NOMO-1 (cell line): ENCODE data around the gene ITGAX.

Source experiments
- DNase-seq, 2 experiments: peaks; one replicate each; lab custom pipeline; 2025; ENCODE audit not compliant: unreplicated experiment in 2 of 2; lab: John Stamatoyannopoulos, UW

The ITGAX gene

GRCh38 chr16:31347445-31347844 is 7.5 kb upstream of the ITGAX start:
- DNase-seq = peak in 1 of 2 experiments; percentile 27

- DNase-seq = peak in 1 of 2 experiments; percentile 76
Observed at GRCh38 chr16:31348579-31348978, 6.4 kb upstream of the ITGAX start.

- DNase-seq = peak in 1 of 2 experiments; percentile 28
Observed at GRCh38 chr16:31350275-31351005, 4.5 kb upstream of the ITGAX start.

DNA sequence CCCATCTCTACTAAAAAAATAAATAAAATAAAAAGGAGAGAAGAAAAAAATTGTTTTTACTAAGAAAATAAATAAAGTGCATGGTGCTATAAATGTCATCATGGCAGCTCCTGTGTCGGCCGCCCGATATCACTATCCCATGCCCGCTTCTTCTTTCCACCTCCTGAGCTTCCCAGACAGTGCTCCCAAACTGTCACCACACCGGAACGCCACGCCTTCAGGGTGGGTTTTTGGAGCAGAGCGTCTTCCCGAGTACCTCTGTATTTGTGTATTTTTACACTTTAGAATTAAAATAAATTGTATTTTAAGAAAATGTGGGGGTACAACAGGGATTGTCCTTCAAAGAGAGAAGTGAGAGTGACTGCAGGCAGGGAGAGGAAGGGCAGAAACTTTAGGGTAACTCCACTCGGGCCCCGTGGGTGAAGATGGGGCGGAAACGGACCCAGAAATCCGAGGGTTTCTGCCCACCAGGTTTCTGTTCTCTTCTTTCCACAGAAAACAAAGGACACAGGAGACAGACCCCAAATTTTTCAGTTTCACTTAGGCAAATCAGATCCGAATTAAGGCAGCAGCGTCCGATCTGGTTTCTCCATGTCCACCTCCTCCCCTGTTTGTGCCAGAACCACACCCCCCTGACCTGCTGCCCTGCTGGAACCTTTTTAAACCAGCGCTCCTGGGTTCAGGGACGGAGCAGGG is 3.6 kb upstream of the ITGAX start:
- peak in 1 of 2 experiments; percentile 26 for DNase-seq

DNA sequence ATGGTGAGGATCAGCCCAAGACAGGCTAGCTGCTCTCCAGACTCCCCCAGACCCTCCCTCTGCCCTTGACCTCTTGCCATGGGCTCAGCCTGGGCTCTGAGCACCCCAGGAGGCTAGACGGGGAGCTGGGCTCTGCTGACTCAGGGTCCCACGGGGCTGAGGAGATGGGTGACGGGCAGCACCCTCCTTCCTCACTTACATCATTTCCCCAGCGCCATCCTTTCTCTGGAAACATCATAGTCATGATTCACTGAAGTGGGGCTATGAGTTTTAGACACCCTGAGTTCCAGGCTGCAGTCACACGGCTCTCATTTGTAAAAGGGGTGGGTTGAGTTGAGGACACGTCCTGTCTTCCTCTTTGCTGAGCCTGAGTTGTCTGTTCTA is 3.0 kb upstream of the ITGAX start:
- peak in 1 of 2 experiments; percentile 66 for DNase-seq

DNA sequence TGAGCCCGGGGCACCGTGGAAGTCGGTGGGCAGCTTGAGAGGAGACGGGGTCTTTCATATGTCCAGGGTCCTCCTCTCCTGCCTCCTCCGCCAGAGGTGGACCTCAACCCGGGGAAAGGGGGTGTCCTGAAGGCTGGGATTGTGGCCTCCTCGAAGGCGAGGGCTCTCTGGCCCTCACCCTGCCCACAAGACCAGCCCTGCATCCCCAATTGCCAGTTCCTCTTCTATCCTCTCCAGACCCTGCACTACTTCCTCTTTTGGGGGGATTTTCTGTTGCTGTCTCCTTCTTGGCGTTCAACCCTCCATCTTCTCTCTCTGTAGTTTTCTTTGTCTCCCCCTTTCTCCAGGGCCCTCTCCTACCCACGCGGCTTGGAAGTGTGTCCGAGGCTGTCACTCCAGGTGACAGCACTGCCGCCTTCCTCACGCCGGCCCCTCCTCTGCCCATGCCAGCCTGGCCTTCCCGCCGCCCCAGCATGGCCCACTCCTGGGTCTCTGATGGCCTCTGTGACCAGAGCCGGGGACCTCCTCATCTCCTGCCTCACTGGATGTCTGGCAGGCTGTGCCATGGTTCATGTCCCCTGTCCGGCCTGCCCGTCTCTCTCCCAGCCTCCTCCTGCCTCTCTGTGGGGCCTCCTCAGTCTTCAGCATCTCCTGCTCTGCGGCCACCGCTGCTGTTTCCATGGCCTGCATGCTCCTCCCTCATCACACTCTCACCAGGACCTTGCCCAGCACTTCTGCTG is 2.4 kb upstream of the ITGAX start:
- peak; percentile 85 to 95 for DNase-seq

DNA sequence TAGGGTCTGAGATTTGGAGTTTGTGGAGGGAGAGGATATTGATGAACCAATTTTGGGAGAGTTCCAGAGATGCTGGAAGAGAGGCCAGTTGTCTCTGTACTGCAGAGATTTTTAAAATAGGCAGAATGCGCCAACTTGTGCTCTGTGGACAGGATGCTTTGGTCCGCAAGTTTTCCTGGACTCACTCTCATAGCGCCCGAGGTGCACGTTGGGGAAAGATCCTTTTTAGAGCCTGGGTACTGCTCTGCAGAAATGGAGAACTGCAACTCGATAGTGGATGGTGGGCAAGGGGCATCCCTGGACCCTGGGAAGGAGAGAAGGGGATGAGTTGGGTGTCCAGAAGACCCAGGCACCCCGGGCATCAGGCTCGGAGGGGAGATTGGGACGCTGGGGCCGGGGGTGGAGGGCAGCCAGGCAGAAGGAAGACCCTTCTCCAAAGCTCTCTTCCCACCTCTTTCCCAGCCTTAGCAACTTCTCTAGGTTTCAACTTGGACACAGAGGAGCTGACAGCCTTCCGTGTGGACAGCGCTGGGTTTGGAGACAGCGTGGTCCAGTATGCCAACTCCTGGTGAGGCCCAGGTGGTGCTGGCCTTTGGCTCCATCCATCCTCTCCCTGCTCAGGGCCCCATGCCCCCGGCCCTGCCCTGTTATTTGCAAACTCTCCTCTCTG is 590 bp downstream of the ITGAX start:
- DNase-seq = no peak

DNA sequence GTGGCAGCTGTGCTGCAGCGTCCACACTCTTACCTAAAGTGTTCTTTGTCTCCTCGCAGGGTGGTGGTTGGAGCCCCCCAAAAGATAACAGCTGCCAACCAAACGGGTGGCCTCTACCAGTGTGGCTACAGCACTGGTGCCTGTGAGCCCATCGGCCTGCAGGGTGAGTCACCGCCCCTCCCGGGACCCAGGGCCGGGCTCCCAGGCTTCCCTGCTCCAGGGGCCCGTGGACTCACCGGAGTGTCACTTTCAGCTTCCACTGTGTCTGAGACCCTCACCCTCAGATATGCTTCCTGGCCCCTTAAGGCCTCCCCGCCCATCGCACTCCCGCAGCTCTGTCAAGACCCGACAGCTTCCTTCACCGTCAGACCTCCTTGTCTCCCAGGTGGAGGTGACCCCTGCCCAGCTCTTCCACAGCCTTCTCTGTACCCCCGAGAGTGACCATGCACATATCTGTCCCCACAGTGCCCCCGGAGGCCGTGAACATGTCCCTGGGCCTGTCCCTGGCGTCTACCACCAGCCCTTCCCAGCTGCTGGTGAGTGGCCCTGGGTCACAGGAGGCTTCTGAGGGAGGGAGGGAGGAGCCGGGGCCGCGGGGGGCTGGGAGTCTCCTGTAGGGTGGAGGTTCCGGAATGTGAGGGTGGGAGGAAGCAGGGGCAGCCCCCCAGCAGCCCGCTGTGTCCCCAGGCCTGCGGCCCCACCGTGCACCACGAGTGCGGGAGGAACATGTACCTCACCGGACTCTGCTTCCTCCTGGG is 1.8 kb downstream of the ITGAX start:
- no peak for DNase-seq

DNA sequence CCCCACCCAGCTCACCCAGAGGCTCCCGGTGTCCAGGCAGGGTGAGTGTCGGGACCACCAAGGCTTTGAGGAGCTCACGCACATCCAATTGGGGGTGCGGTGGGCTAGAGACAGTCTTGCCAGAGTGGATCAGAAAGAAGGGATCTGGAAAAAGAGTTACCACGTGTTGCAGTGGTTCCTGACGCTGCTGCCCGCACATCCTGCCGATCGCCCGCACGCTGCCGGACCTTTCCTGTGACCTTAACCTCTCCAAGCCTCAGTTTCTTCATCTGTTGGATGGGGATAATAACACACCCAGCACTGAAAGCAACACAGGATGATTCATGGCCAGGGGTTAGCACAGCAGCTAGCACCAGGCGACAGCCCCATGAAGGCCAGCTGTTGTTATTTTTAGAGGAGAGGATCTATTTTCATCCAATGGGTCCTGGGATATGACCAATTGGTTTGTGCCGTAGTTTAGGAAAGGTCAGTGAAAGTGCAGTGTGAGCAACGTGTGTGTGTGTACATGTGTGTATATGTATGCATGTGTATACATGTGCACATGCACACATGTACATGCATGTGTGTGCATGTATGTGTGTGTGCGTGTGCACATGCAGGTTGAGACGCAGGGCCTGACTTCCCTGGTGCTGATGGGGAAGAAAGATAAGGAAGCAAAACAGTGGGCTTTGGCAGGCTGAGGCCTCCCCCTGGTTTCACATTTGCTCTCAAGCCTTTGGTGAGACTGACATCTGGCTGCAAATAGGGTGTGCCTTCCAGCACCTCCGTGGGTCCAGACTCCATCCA is 2.5 kb downstream of the ITGAX start:
- DNase-seq = peak in 1 of 2 experiments; percentile 36

DNA sequence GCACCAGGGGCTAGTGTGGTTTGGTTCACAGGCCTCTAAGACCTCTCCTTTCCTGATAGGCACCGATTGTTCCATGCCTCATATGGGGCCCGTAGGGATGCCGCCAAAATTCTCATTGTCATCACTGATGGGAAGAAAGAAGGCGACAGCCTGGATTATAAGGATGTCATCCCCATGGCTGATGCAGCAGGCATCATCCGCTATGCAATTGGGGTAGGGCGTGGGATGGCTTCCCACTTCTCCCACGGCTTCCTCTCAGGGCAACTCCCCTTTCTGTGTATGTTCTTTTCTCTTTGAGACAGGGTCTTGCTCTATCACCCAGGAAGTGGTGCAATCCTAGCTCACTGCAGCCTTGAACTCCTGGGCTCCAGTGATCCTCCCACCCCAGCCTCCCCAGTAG is 5.3 kb downstream of the ITGAX start:
- no peak for DNase-seq

- no peak for DNase-seq
Observed at GRCh38 chr16:31361201-31362110, 6.5 kb downstream of the ITGAX start.

DNA sequence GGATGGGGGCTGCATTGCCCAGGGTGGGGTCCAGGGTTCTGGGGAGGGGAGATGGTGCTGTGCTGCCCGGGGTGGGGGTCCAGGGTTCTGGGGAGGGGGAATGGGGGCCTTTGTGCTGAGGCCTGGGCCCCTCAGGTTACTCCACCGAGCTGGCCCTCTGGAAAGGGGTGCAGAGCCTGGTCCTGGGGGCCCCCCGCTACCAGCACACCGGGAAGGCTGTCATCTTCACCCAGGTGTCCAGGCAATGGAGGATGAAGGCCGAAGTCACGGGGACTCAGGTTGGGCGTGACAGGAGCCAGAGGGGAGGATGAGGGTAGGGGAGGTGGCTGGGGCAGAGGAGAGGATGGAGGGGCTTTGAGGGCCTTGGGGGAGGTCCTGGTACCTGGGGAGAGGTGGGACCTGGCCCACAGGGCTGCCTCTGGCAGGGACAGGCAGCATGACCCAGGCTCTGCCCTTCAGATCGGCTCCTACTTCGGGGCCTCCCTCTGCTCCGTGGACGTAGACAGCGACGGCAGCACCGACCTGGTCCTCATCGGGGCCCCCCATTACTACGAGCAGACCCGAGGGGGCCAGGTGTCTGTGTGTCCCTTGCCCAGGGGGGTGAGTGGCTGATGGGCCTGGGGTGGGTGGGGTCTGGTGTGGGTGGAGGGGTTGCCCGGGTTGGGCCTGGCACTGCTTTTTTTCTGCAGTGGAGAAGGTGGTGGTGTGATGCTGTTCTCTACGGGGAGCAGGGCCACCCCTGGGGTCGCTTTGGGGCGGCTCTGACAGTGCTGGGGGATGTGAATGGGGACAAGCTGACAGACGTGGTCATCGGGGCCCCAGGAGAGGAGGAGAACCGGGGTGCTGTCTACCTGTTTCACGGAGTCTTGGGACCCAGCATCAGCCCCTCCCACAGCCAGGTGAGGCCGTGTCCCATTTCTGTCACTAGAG is 7.8 kb downstream of the ITGAX start:
- no peak for DNase-seq

DNA sequence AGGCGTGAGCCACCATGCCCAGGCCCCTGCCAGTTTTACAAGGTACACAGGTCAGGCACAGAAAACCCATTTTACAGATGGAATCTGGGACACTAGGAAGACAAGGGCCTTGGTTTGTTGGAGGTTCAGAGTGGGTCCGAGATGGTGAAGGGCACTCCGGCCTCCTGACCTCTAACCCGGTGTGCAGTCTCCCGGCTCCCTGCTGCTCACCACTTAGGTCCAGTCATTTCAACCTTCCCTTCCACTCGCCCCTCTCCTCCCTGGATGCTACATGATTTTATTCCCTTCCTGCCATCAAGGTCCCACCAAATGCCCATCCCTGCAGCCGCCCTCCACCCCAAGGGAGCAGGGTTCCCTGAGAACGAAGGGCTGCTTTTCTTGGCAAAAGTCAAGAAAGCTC is 8.7 kb downstream of the ITGAX start:
- no peak for DNase-seq

DNA sequence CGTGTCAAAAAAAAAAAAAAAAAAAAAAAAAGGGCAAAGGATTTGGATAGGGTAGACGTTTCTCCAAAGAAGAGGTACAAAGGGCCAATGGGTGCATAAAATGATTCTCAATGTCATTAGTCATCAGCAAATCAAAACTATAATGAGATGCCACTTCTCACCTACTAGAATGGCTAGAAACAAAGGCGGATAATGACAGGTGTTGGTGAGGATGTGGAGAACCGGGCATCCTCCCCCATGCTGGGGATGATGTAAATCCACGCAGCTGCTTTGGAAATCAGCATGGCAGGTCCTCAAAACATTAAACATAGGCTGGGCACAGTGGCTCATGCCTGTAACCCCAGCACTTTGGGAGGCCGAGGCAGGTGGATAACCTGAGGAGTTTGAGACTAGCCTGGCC is 9.4 kb downstream of the ITGAX start:
- DNase-seq = no peak

GRCh38 chr16:31365131-31365865 is 10.3 kb downstream of the ITGAX start:
- peak; percentile 71 to 76 for DNase-seq

DNA sequence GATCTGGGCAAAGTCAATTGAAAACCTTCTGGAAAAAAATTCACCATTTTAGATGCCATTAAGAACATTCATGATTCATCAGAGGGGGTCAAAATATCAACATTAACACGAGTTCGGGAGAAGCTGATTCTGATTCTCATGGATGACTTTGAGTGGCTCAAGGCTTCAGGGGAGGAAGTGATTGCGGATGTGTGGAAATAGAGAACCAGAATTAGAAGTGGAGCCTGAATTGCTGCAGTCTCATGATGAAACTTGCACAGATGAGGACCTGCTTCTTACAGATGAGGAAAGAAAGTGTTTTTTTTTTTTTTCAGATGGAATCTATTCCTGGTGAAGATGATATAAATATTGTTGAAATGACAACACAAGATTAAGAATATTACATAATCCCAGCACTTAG is 12.9 kb downstream of the ITGAX start:
- DNase-seq = peak; percentile 81 to 89

DNA sequence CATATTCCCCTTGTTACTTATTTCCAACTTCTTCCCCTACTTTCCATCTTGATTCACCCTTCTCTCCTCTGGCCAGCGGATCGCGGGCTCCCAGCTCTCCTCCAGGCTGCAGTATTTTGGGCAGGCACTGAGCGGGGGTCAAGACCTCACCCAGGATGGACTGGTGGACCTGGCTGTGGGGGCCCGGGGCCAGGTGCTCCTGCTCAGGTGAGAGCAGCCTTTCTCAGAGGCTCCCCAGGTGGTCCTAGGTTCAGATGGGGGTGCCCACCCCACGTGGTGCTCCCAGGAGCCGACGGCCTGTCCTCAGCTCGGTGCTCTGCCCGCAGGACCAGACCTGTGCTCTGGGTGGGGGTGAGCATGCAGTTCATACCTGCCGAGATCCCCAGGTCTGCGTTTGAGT is 16.0 kb downstream of the ITGAX start:
- no peak for DNase-seq
